ENCODE data around the gene SOWAHA. TPM values are rescaled to one million over a fixed set of nuclear protein-coding genes. Genes with fewer than 3 reads are reported as not detected.

The SOWAHA gene
- total and polyA plus RNA-seq, 2 experiments from 2014 or later, result not detected

DNA sequence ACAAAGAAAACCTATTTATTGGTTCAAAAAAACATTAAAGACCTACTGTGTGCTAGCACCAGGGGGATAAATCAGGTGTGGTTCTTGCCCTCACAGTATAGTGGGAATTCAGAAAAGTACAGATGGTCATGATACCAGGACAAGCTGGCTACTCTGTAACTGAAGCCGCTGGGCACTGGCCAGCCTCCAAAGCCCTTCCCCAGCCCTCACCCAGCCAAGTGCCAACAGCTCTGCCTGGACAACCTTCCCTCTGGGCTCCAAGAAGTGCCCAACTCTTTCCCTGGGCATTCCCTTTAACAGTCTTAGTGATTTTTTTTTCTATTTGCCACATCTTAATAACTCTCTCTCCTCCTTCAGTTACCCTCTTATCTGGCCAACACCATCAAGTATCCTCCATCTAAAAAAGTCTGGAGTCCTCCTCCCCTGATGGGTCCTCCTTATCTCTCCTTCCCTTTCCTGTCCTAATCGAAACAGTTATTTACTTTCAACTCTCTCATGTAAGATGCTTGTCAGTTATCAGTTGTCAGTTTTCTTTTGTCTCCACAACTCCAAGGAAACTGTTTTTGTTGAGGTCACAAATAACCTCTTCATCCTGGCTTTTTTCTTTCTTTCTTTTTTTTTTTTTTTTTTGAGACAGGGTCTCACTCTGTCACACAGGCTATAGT, 22.8 kb upstream of the SOWAHA start:
- H3K36me3 ChIP-seq, result no peaks in the 10 kb centered on the region
- no peak overlapping the region for H3K27ac ChIP-seq
- TF ChIP-seq, protein P1, sequence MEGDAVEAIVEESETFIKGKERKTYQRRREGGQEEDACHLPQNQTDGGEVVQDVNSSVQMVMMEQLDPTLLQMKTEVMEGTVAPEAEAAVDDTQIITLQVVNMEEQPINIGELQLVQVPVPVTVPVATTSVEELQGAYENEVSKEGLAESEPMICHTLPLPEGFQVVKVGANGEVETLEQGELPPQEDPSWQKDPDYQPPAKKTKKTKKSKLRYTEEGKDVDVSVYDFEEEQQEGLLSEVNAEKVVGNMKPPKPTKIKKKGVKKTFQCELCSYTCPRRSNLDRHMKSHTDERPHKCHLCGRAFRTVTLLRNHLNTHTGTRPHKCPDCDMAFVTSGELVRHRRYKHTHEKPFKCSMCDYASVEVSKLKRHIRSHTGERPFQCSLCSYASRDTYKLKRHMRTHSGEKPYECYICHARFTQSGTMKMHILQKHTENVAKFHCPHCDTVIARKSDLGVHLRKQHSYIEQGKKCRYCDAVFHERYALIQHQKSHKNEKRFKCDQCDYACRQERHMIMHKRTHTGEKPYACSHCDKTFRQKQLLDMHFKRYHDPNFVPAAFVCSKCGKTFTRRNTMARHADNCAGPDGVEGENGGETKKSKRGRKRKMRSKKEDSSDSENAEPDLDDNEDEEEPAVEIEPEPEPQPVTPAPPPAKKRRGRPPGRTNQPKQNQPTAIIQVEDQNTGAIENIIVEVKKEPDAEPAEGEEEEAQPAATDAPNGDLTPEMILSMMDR (IDR thresholded peaks at IDR 0.05; ENCODE audit: low read depth, low read length), result no peak
- no peaks in the 10 kb centered on the region for H3K27me3 ChIP-seq
- H3K4me3 ChIP-seq, result no peak overlapping the region
- no peak for DNase-seq (ENCODE audit: low read depth in 1 of 2, low spot score in 1 of 2)
- no peaks in the 10 kb centered on the region for H3K9me3 ChIP-seq (ENCODE audit: low read depth)
- peaks cover 7% of the 10 kb centered on the region for H3K4me1 ChIP-seq (ENCODE audit: low read depth)

DNA sequence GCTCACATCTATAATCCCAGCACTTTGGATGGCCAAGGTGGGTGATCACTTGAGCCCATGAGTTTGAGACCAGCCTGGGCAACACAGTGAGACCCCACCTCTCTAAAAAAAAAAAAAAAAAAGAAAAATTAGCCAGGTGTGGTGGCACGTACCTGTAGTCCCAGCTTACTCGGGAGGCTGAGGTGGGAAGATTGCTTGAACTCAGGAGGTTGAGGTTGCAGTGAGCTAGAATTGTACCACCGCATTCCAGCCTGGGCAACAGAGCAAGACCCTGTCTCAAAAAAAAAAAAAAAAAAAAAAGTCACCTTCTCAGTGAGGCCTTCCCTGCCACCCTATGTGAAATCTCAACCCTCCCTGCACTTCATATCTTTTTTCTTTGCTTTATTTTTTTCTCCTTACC, 22.1 kb upstream of the SOWAHA start:
- H3K9me3 ChIP-seq (ENCODE audit: low read depth), result no peaks in the 10 kb centered on the region
- no peak overlapping the region for H3K27ac ChIP-seq
- H3K27me3 ChIP-seq, result no peaks in the 10 kb centered on the region
- no peaks in the 10 kb centered on the region for H3K36me3 ChIP-seq
- H3K4me3 ChIP-seq, result no peak overlapping the region
- peaks cover 3% of the 10 kb centered on the region for H3K4me1 ChIP-seq (ENCODE audit: low read depth)
- TF ChIP-seq, protein P1 (IDR thresholded peaks at IDR 0.05; ENCODE audit: low read depth, low read length), result no peak
- no peak for DNase-seq (ENCODE audit: low read depth in 1 of 2, low spot score in 1 of 2)

DNA sequence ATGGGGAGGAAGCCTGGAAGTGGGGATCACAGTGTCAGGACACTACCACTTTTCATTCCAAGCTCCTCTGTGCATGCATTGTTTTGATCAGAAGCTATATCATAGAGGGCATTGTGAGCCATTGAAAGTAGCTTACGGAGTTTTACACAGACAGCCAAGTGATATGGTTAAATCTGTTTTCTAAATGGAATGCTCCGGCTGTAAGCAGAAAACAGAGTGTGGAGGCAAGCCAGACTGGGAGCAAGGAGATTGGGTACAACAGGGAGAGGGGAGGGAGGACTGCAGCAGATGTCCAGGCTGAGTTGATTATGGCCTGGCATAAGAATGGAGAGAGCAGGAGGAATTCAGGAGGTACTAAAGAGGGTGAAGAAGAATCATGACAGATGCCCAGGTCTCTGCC, 15.5 kb upstream of the SOWAHA start:
- no peaks in the 10 kb centered on the region for H3K36me3 ChIP-seq
- no peak for DNase-seq (ENCODE audit: low read depth in 1 of 2, low spot score in 1 of 2)
- no peaks in the 10 kb centered on the region for H3K9me3 ChIP-seq (ENCODE audit: low read depth)
- no peaks in the 10 kb centered on the region for H3K4me1 ChIP-seq (ENCODE audit: low read depth)
- TF ChIP-seq, protein P1 (IDR thresholded peaks at IDR 0.05; ENCODE audit: low read depth, low read length), result no peak
- peaks cover 2% of the 10 kb centered on the region for H3K27me3 ChIP-seq
- no peak overlapping the region for H3K4me3 ChIP-seq
- no peak overlapping the region for H3K27ac ChIP-seq

DNA sequence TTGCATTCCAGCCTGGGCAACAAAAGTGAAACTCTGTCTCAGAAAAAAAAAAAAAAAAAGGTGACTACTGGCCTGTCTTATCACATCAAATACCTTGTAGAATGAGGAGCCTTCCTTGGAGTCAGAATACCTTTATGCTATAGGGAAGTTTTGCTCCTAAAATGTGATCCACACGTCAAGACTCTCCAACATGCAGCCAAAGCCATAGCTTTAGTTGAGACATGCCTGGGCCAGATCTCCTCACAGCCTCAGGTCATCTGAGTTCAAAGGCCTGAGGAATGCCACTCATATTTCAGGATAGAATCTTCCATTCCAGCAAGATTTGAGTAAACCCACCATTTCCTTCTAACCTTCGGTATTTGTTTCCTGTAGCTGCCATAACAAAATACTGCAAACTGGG, 13.7 kb upstream of the SOWAHA start:
- TF ChIP-seq, protein P1 (IDR thresholded peaks at IDR 0.05; ENCODE audit: low read depth, low read length), result no peak
- Histone ChIP-seq H3K36me3 (no peaks in the 10 kb centered on the region), H3K4me1 (ENCODE audit: low read depth) (no peaks in the 10 kb centered on the region), H3K27me3 (peaks cover 2% of the 10 kb centered on the region), H3K27ac (no peak overlapping the region), H3K9me3 (ENCODE audit: low read depth) (no peaks in the 10 kb centered on the region), H3K4me3 (no peak overlapping the region)
- no peak for DNase-seq (ENCODE audit: low read depth in 1 of 2, low spot score in 1 of 2)

DNA sequence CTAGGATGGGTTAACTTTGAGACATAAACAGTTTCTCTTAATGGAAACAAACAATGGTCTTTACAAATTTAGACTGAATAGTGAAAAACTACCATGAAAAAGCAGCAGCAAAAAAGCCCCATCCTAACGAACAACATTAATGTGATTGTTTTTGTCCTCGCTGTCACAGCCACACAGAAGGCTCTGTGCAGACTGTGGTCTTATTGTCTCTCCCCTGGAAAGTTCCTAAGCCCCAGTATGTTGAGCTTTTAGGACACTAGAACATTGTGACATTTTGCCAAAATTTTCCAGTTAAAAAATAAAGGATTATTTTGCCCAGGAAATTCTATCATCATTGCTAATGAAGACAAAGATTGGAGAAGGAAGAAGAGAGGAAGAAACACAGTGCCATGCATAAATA, 12.6 kb upstream of the SOWAHA start:
- Histone ChIP-seq H3K9me3 (ENCODE audit: low read depth) (no peaks in the 10 kb centered on the region), H3K27ac (no peak overlapping the region), H3K36me3 (no peaks in the 10 kb centered on the region), H3K27me3 (peaks cover 2% of the 10 kb centered on the region), H3K4me3 (no peak overlapping the region), H3K4me1 (ENCODE audit: low read depth) (no peaks in the 10 kb centered on the region)
- no peak for DNase-seq (ENCODE audit: low read depth in 1 of 2, low spot score in 1 of 2)
- TF ChIP-seq, protein P1 (IDR thresholded peaks at IDR 0.05; ENCODE audit: low read depth, low read length), result no peak
